Measurements from ENCODE around the gene PHF14.

Gene PHF14

GRCh38 chr7:11192506-11192905, 218.8 kb downstream of the PHF14 start:
- peak overlapping the region; percentile 3; the same call in 1 of the 2 replicates for H3K4me3 ChIP-seq (ENCODE audit: low read depth, low read length)
- TF ChIP-seq CTCF (IDR thresholded peaks at IDR 0.05; ENCODE audit: low read depth, low read length) = no peak

- peak overlapping the region; percentile 26 for H3K4me3 ChIP-seq (ENCODE audit: low read depth, low read length)
These were observed 219.6 kb downstream of the PHF14 start for GRCh38 chr7:11193131-11193867.

GRCh38 chr7:11193888-11194287, 220.2 kb downstream of the PHF14 start:
- H3K4me3 ChIP-seq (ENCODE audit: low read depth, low read length) = no peak overlapping the region
- no peak for TF ChIP-seq CTCF (IDR thresholded peaks at IDR 0.05; ENCODE audit: low read depth, low read length)

More at GRCh38 chr7:11193131-11193867, 219.6 kb downstream of the PHF14 start:
- no peak for TF ChIP-seq CTCF (IDR thresholded peaks at IDR 0.05; ENCODE audit: low read depth, low read length)

- no peak overlapping the region for H3K4me3 ChIP-seq (ENCODE audit: low read depth, low read length)
- TF ChIP-seq CTCF (IDR thresholded peaks at IDR 0.05; ENCODE audit: low read depth, low read length) = no peak
These were observed 220.8 kb downstream of the PHF14 start for GRCh38 chr7:11194492-11194891.

- H3K4me3 ChIP-seq (ENCODE audit: low read depth, low read length) = no peak overlapping the region
- no peak for TF ChIP-seq CTCF (IDR thresholded peaks at IDR 0.05; ENCODE audit: low read depth, low read length)
These were observed 221.8 kb downstream of the PHF14 start for GRCh38 chr7:11195502-11195901.

GRCh38 chr7:11196143-11196542, 222.5 kb downstream of the PHF14 start:
- TF ChIP-seq CTCF (IDR thresholded peaks at IDR 0.05; ENCODE audit: low read depth, low read length) = no peak
- H3K4me3 ChIP-seq (ENCODE audit: low read depth, low read length) = no peak overlapping the region

- no peak for TF ChIP-seq CTCF (IDR thresholded peaks at IDR 0.05; ENCODE audit: low read depth, low read length)
- no peak overlapping the region for H3K4me3 ChIP-seq (ENCODE audit: low read depth, low read length)
These were observed 229.6 kb downstream of the PHF14 start for GRCh38 chr7:11203224-11203623.

Measured in WI38 (cell line).